Skeletal muscle satellite cell (primary cell): ENCODE results near the gene FARS2.

Experiments
- H3K27me3 ChIP-seq: 2 replicates; pipeline ENCODE4 v1.7.0; 2013; ENCODE audit warnings: low read length; ENCODE audit not compliant: control insufficient read depth, insufficient read depth
- H3K36me3 ChIP-seq: 2 replicates; pipeline ENCODE4 v1.7.0; 2013; ENCODE audit warnings: mild to moderate bottlenecking, control low read depth, low read length; ENCODE audit not compliant: insufficient read depth
- H3K4me1 ChIP-seq: 2 replicates; pipeline ENCODE4 v1.7.0; 2013; ENCODE audit warnings: low read length; ENCODE audit not compliant: control insufficient read depth, insufficient read depth
- H3K4me2 ChIP-seq: 2 replicates; pipeline ENCODE4 v1.7.0; 2013; ENCODE audit warnings: mild to moderate bottlenecking, low read length
- H3K4me3 ChIP-seq: 2 replicates; pipeline ENCODE4 v1.7.0; 2013; ENCODE audit warnings: low read length
- H3K9ac ChIP-seq: 2 replicates; pipeline ENCODE4 v1.7.0; 2013; ENCODE audit warnings: mild to moderate bottlenecking, low read depth, low read length, moderate library complexity
- H3K9me3 ChIP-seq: replicated peaks from 2 replicates; pipeline ENCODE4 v1.7.0; 2013; ENCODE audit warnings: mild to moderate bottlenecking, control low read depth, low read length

The FARS2 gene

GRCh38 chr6:5290097-5290496, 28.8 kb downstream of the FARS2 start:
- Histone ChIP-seq H3K9ac (no peak overlapping the region), H3K27me3 (no peaks in the 10 kb centered on the region), H3K4me3 (no peak overlapping the region), H3K36me3 (no peaks in the 10 kb centered on the region), H3K4me2 (no peak overlapping the region), H3K9me3 (no peaks in the 10 kb centered on the region), H3K4me1 (peaks cover 11% of the 10 kb centered on the region)

GRCh38 chr6:5290500-5290899, 29.2 kb downstream of the FARS2 start:
- Histone ChIP-seq H3K27me3 (no peaks in the 10 kb centered on the region), H3K4me2 (no peak overlapping the region), H3K4me1 (peaks cover 11% of the 10 kb centered on the region), H3K4me3 (no peak overlapping the region), H3K9me3 (no peaks in the 10 kb centered on the region), H3K9ac (no peak overlapping the region), H3K36me3 (no peaks in the 10 kb centered on the region)

GRCh38 chr6:5292154-5292553, 30.8 kb downstream of the FARS2 start:
- Histone ChIP-seq H3K4me2 (no peak overlapping the region), H3K9me3 (no peaks in the 10 kb centered on the region), H3K4me1 (peaks cover 9% of the 10 kb centered on the region), H3K36me3 (no peaks in the 10 kb centered on the region), H3K27me3 (no peaks in the 10 kb centered on the region), H3K9ac (no peak overlapping the region), H3K4me3 (no peak overlapping the region)

- H3K4me2 ChIP-seq: no peak overlapping the region
- no peaks in the 10 kb centered on the region for H3K36me3 ChIP-seq
- no peaks in the 10 kb centered on the region for H3K4me1 ChIP-seq
- no peaks in the 10 kb centered on the region for H3K27me3 ChIP-seq
- H3K4me3 ChIP-seq: no peak overlapping the region
- no peaks in the 10 kb centered on the region for H3K9me3 ChIP-seq
- H3K9ac ChIP-seq: no peak overlapping the region
Measured at GRCh38 chr6:5293692-5294091, 32.4 kb downstream of the FARS2 start.

- no peak overlapping the region for H3K4me2 ChIP-seq
- no peaks in the 10 kb centered on the region for H3K27me3 ChIP-seq
- no peak overlapping the region for H3K9ac ChIP-seq
- H3K36me3 ChIP-seq: no peaks in the 10 kb centered on the region
- no peaks in the 10 kb centered on the region for H3K4me1 ChIP-seq
- H3K4me3 ChIP-seq: no peak overlapping the region
- no peaks in the 10 kb centered on the region for H3K9me3 ChIP-seq
Measured at GRCh38 chr6:5294392-5295211, 33.3 kb downstream of the FARS2 start.

- Histone ChIP-seq H3K27me3 (no peaks in the 10 kb centered on the region), H3K4me3 (no peak overlapping the region), H3K36me3 (no peaks in the 10 kb centered on the region), H3K9ac (no peak overlapping the region), H3K9me3 (no peaks in the 10 kb centered on the region), H3K4me2 (no peak overlapping the region), H3K4me1 (no peaks in the 10 kb centered on the region)
Measured at GRCh38 chr6:5295623-5296022, 34.3 kb downstream of the FARS2 start.

- Histone ChIP-seq H3K4me2 (no peak overlapping the region), H3K9me3 (no peaks in the 10 kb centered on the region), H3K4me1 (no peaks in the 10 kb centered on the region), H3K27me3 (no peaks in the 10 kb centered on the region), H3K36me3 (no peaks in the 10 kb centered on the region), H3K9ac (no peak overlapping the region), H3K4me3 (no peak overlapping the region)
Measured at GRCh38 chr6:5300206-5300764, 39.0 kb downstream of the FARS2 start.

GRCh38 chr6:5302220-5302946, 41.1 kb downstream of the FARS2 start:
- H3K36me3 ChIP-seq: no peaks in the 10 kb centered on the region

GRCh38 chr6:5302995-5303622, 41.8 kb downstream of the FARS2 start:
- no peak overlapping the region for H3K9ac ChIP-seq
- H3K9me3 ChIP-seq: no peaks in the 10 kb centered on the region
- H3K27me3 ChIP-seq: no peaks in the 10 kb centered on the region
- H3K4me3 ChIP-seq: no peak overlapping the region
- H3K4me2 ChIP-seq: no peak overlapping the region
- H3K36me3 ChIP-seq: no peaks in the 10 kb centered on the region
- peaks cover 5% of the 10 kb centered on the region for H3K4me1 ChIP-seq

More at GRCh38 chr6:5302220-5302946, 41.1 kb downstream of the FARS2 start:
- H3K4me1 ChIP-seq: peaks cover 5% of the 10 kb centered on the region
- no peak overlapping the region for H3K4me3 ChIP-seq
- no peak overlapping the region for H3K4me2 ChIP-seq
- no peak overlapping the region for H3K9ac ChIP-seq
- H3K9me3 ChIP-seq: no peaks in the 10 kb centered on the region
- no peaks in the 10 kb centered on the region for H3K27me3 ChIP-seq

GRCh38 chr6:5303682-5304081, 42.4 kb downstream of the FARS2 start:
- no peak overlapping the region for H3K4me3 ChIP-seq
- H3K4me2 ChIP-seq: no peak overlapping the region
- H3K9me3 ChIP-seq: no peaks in the 10 kb centered on the region
- no peak overlapping the region for H3K9ac ChIP-seq
- H3K27me3 ChIP-seq: no peaks in the 10 kb centered on the region
- H3K36me3 ChIP-seq: no peaks in the 10 kb centered on the region
- H3K4me1 ChIP-seq: peaks cover 5% of the 10 kb centered on the region

- Histone ChIP-seq H3K4me1 (peaks cover 5% of the 10 kb centered on the region), H3K9me3 (no peaks in the 10 kb centered on the region), H3K9ac (no peak overlapping the region), H3K4me3 (no peak overlapping the region), H3K4me2 (no peak overlapping the region), H3K27me3 (no peaks in the 10 kb centered on the region), H3K36me3 (no peaks in the 10 kb centered on the region)
Measured at GRCh38 chr6:5305968-5306626, 44.8 kb downstream of the FARS2 start.
